MM.1S (cell line): ENCODE results near the gene CXCR4.

Experiments used
- EZH2 ChIP-seq: fragments of 300-600 bp; sonication (generic); optimal IDR thresholded peaks from 2 replicates; pipeline ENCODE3; 2017; ENCODE audit warnings: low read depth, mild to moderate bottlenecking, antibody characterized with exemption, low read length, mixed read lengths
- EZH2phosphoT487 ChIP-seq: fragments of 300-600 bp; sonication (generic); IDR thresholded peaks from 2 replicates; pipeline ENCODE4 v1.6.1; 2018; ENCODE audit warnings: antibody characterized with exemption, low read length
- TF ChIP-seq, protein P1 (sequence below): fragments of 300-600 bp; sonication (generic); IDR thresholded peaks from 2 replicates; pipeline ENCODE4 v1.5.1; 2016; ENCODE audit warnings: antibody characterized with exemption, low read length, mixed read lengths

DNA sequence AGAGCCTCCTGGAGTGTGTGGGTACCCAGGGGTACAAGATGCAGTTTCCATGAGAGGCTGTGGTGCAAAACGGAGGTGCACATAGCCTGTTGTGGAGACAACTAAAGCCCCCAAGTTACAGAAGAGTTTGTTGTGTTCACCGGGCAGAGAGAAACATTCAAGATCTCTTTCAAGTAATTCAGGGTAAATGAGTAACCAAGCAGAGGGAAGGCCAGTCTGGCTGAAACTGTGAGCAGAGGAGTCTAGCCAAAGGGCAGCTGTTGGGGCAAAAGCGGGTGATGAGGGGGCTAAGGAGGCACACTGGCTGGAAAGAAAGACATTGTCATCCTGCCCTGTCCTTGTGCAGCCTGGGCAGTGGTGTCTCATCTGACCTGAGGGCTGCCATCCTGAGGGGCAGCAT, 52.0 kb downstream of the CXCR4 start:
- TF ChIP-seq, protein P1, sequence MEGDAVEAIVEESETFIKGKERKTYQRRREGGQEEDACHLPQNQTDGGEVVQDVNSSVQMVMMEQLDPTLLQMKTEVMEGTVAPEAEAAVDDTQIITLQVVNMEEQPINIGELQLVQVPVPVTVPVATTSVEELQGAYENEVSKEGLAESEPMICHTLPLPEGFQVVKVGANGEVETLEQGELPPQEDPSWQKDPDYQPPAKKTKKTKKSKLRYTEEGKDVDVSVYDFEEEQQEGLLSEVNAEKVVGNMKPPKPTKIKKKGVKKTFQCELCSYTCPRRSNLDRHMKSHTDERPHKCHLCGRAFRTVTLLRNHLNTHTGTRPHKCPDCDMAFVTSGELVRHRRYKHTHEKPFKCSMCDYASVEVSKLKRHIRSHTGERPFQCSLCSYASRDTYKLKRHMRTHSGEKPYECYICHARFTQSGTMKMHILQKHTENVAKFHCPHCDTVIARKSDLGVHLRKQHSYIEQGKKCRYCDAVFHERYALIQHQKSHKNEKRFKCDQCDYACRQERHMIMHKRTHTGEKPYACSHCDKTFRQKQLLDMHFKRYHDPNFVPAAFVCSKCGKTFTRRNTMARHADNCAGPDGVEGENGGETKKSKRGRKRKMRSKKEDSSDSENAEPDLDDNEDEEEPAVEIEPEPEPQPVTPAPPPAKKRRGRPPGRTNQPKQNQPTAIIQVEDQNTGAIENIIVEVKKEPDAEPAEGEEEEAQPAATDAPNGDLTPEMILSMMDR: no peak
- TF ChIP-seq EZH2 (no peak), EZH2phosphoT487 (no peak)
